ENCODE data around the gene SPACA7. TPM values are rescaled to one million over a fixed set of nuclear protein-coding genes. Genes with fewer than 3 reads are reported as not detected.

The SPACA7 gene
- total RNA-seq, 1 donor from 2014 or later = not detected

DNA sequence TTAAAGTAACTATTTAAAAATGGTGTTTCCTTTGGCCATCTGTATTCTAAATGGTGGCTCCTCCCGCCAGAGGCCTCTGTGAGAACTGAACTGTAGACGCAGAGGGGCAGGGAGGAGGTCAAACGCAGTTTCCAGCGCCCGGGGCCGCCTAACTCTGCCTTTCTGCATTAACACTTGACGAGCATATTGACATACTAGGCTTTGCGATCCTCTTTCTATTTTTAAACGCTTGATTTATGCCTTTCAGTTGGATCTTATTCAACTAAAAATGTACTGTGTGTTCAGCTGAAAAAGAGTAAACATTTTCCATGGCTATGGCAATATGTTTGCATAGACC lies 74.7 kb downstream of the SPACA7 start:
- H3K4me3 ChIP-seq (ENCODE audit: low read depth, low read length) = no peak overlapping the region
- DNase-seq (ENCODE audit: low read depth) = no peak
- TF ChIP-seq, protein P1, sequence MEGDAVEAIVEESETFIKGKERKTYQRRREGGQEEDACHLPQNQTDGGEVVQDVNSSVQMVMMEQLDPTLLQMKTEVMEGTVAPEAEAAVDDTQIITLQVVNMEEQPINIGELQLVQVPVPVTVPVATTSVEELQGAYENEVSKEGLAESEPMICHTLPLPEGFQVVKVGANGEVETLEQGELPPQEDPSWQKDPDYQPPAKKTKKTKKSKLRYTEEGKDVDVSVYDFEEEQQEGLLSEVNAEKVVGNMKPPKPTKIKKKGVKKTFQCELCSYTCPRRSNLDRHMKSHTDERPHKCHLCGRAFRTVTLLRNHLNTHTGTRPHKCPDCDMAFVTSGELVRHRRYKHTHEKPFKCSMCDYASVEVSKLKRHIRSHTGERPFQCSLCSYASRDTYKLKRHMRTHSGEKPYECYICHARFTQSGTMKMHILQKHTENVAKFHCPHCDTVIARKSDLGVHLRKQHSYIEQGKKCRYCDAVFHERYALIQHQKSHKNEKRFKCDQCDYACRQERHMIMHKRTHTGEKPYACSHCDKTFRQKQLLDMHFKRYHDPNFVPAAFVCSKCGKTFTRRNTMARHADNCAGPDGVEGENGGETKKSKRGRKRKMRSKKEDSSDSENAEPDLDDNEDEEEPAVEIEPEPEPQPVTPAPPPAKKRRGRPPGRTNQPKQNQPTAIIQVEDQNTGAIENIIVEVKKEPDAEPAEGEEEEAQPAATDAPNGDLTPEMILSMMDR (conservative IDR thresholded peaks at IDR 0.05; ENCODE audit: low read depth, low read length) = no peak

GRCh38 chr13:112451512-112452379 lies 75.6 kb downstream of the SPACA7 start:
- TF ChIP-seq, protein P1 (conservative IDR thresholded peaks at IDR 0.05; ENCODE audit: low read depth, low read length) = no peak

GRCh38 chr13:112452380-112453206 lies 76.4 kb downstream of the SPACA7 start:
- H3K4me3 ChIP-seq (ENCODE audit: low read depth, low read length) = no peak overlapping the region
- TF ChIP-seq, protein P1 (conservative IDR thresholded peaks at IDR 0.05; ENCODE audit: low read depth, low read length) = no peak

More at GRCh38 chr13:112451512-112452379, 75.6 kb downstream of the SPACA7 start:
- no peak for DNase-seq (ENCODE audit: low read depth)
- no peak overlapping the region for H3K4me3 ChIP-seq (ENCODE audit: low read depth, low read length)

GRCh38 chr13:112453207-112453829 lies 77.2 kb downstream of the SPACA7 start:
- TF ChIP-seq, protein P1 (conservative IDR thresholded peaks at IDR 0.05; ENCODE audit: low read depth, low read length) = no peak
- no peak overlapping the region for H3K4me3 ChIP-seq (ENCODE audit: low read depth, low read length)
- DNase-seq (ENCODE audit: low read depth) = no peak

More at GRCh38 chr13:112452380-112453206, 76.4 kb downstream of the SPACA7 start:
- DNase-seq (ENCODE audit: low read depth) = no peak

- DNase-seq (ENCODE audit: low read depth) = no peak
- H3K4me3 ChIP-seq (ENCODE audit: low read depth, low read length) = no peak overlapping the region
- TF ChIP-seq, protein P1 (conservative IDR thresholded peaks at IDR 0.05; ENCODE audit: low read depth, low read length) = no peak
Measured at GRCh38 chr13:112453874-112454647, 77.9 kb downstream of the SPACA7 start.

DNA sequence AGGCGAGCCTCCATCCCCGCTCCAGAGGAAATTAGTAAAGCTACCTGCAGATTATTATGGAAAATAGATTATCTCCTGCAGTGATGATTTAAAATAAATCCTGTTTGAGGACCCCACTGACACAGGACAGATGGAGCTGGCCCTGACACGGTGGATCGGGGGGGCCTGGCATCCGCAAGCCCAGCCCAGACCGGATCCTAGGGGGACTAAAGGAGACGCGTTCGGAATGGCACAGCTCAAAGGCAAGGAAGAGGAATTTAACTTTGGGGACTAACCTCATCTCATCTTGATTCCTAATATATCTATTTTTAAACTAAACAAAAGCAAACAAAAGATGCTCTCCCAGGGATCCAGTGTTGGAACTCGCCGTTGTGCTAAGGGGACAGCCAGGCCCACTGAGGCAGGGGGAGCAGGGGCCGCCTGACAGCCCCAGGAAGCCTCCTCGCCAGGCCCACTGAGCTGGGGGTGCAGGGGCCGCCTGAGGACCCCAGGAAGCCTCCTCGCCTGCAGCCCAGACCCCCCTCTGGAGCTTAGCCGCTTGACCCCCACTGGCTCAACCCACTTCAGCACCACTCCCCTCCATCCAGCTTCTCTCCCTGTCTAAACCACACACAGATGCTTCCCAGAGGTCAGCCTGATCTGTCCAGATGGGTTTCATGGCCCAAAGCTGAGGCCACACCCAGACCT lies 78.6 kb downstream of the SPACA7 start:
- TF ChIP-seq, protein P1 (conservative IDR thresholded peaks at IDR 0.05; ENCODE audit: low read depth, low read length) = no peak
- no peak overlapping the region for H3K4me3 ChIP-seq (ENCODE audit: low read depth, low read length)
- no peak for DNase-seq (ENCODE audit: low read depth)
